HEK293 (cell line): ENCODE results near the gene TIAM1.

ENCODE experiments used
- CTCF ChIA-PET: fragments of 350-600 bp; formaldehyde crosslinking; extraction: SDS; loops from one replicate; lab custom pipeline; 2021; ENCODE audit warnings: antibody characterized with exemption; lab: Yijun Ruan, JAX
- POLR2A ChIA-PET: fragments of 300-600 bp; formaldehyde crosslinking; extraction: SDS; loops from one replicate; lab custom pipeline; 2020; ENCODE audit warnings: antibody characterized with exemption, inconsistent platforms; lab: Yijun Ruan, JAX
- H3K27ac ChIP-seq: fragments of 200-500 bp; sonication (Bioruptor generic); 2 replicates; pipeline ENCODE4 v1.5.1; 2014; ENCODE audit warnings: low read depth, low read length, control low read depth, inconsistent platforms; ENCODE audit errors: extremely low read depth
- H3K36me3 ChIP-seq, 2 experiments: fragments of 200-500 bp in 1 of 2; sonication (Bioruptor generic) in 1 of 2; 1 replicate in 1 of 2; 2 replicates in 1 of 2; pipeline ENCODE4 v1.5.1; 2014 to 2017; ENCODE audit warnings: inconsistent platforms in 2 of 2, low read length in 2 of 2; ENCODE audit not compliant: control insufficient read depth in 2 of 2, insufficient read depth in 1 of 2
- H3K4me1 ChIP-seq: fragments of 200-500 bp; sonication (Bioruptor generic); 2 replicates; pipeline ENCODE4 v1.5.1; 2014; ENCODE audit warnings: mild to moderate bottlenecking, low read length, inconsistent platforms; ENCODE audit not compliant: control insufficient read depth, insufficient read depth
- H3K4me3 ChIP-seq: 2 replicates; pipeline ENCODE4 v1.5.1; 2011; ENCODE audit warnings: low read depth, mild to moderate bottlenecking, control low read depth, low read length, moderate library complexity
- H3K9me3 ChIP-seq: fragments of 200-500 bp; sonication (Bioruptor generic); 2 replicates; pipeline ENCODE4 v1.5.1; 2014; ENCODE audit warnings: low read depth, low read length, inconsistent platforms; ENCODE audit not compliant: control insufficient read depth, insufficient read depth
- GLIS2 ChIP-seq: fragments of 450-650 bp; formaldehyde crosslinking; IDR thresholded peaks from 2 replicates; pipeline ENCODE4 v1.5.1; 2016; ENCODE audit warnings: missing biosample characterization, missing genetic modification characterization
- HOXD13 ChIP-seq: sonication (generic); formaldehyde crosslinking; IDR thresholded peaks from 2 replicates; pipeline ENCODE4 v1.8.0; 2022; ENCODE audit warnings: missing genetic modification reagents, borderline replicate concordance
- KLF17 ChIP-seq: fragments of 450-650 bp; formaldehyde crosslinking; IDR thresholded peaks from 2 replicates; pipeline ENCODE4 v1.5.1; 2016; ENCODE audit warnings: missing biosample characterization, missing genetic modification characterization
- MYNN ChIP-seq: fragments of 450-650 bp; formaldehyde crosslinking; IDR thresholded peaks from 2 replicates; pipeline ENCODE4 v1.5.1; 2016; ENCODE audit warnings: missing biosample characterization, missing genetic modification characterization, borderline replicate concordance
- OSR2 ChIP-seq: fragments of 450-650 bp; formaldehyde crosslinking; IDR thresholded peaks from 2 replicates; pipeline ENCODE4 v1.5.1; 2016; ENCODE audit warnings: missing biosample characterization, missing genetic modification characterization
- PRDM1 ChIP-seq: fragments of 450-650 bp; formaldehyde crosslinking; IDR thresholded peaks from 2 replicates; pipeline ENCODE4; 2016; ENCODE audit warnings: missing biosample characterization, missing genetic modification characterization
- SCRT2 ChIP-seq: fragments of 450-650 bp; formaldehyde crosslinking; IDR thresholded peaks from 2 replicates; pipeline ENCODE4 v1.5.1; 2016; ENCODE audit warnings: missing biosample characterization, missing genetic modification characterization
- ZBTB17 ChIP-seq: fragments of 450-650 bp; formaldehyde crosslinking; IDR thresholded peaks from 2 replicates; pipeline ENCODE4 v1.5.1; 2016; ENCODE audit warnings: missing biosample characterization, missing genetic modification characterization
- ZBTB7A ChIP-seq: fragments of 450-650 bp; formaldehyde crosslinking; IDR thresholded peaks from 2 replicates; pipeline ENCODE4 v1.5.1; 2016; ENCODE audit warnings: low read depth, missing biosample characterization, missing genetic modification characterization
- ZNF10 ChIP-seq: fragments of 450-650 bp; formaldehyde crosslinking; IDR thresholded peaks from 2 replicates; pipeline ENCODE4 v1.5.1; 2017; ENCODE audit warnings: missing biosample characterization, missing genetic modification characterization
- ZNF169 ChIP-seq: fragments of 450-650 bp; formaldehyde crosslinking; IDR thresholded peaks from 2 replicates; pipeline ENCODE4 v1.5.1; 2016; ENCODE audit warnings: missing biosample characterization, missing genetic modification characterization
- ZNF2 ChIP-seq: fragments of 450-650 bp; formaldehyde crosslinking; IDR thresholded peaks from 2 replicates; pipeline ENCODE4 v1.5.1; 2016; ENCODE audit warnings: missing biosample characterization, missing genetic modification characterization
- ZNF214 ChIP-seq: fragments of 450-650 bp; formaldehyde crosslinking; IDR thresholded peaks from 2 replicates; pipeline ENCODE4 v1.5.1; 2017; ENCODE audit warnings: missing biosample characterization, mild to moderate bottlenecking, missing genetic modification characterization, borderline replicate concordance
- ZNF549 ChIP-seq: fragments of 450-650 bp; IDR thresholded peaks from 2 replicates; pipeline ENCODE4 v1.5.1; 2018; ENCODE audit warnings: missing biosample characterization, missing genetic modification characterization, mild to moderate bottlenecking, inconsistent platforms, moderate library complexity
- ZNF560 ChIP-seq: fragments of 450-650 bp; formaldehyde crosslinking; IDR thresholded peaks from 2 replicates; pipeline ENCODE4 v1.5.1; 2017; ENCODE audit warnings: missing biosample characterization, missing genetic modification characterization, borderline replicate concordance
- ZNF600 ChIP-seq: fragments of 450-650 bp; formaldehyde crosslinking; IDR thresholded peaks from 2 replicates; pipeline ENCODE4 v1.5.1; 2016; ENCODE audit warnings: missing biosample characterization, missing genetic modification characterization
- ZNF621 ChIP-seq: fragments of 450-650 bp; formaldehyde crosslinking; IDR thresholded peaks from 2 replicates; pipeline ENCODE4 v1.5.1; 2017; ENCODE audit warnings: missing biosample characterization, missing genetic modification characterization
- ZNF623 ChIP-seq: fragments of 450-650 bp; formaldehyde crosslinking; IDR thresholded peaks from 2 replicates; pipeline ENCODE4 v1.5.1; 2016; ENCODE audit warnings: missing biosample characterization, missing genetic modification characterization
- ZNF624 ChIP-seq: fragments of 450-650 bp; formaldehyde crosslinking; IDR thresholded peaks from 2 replicates; pipeline ENCODE4 v1.5.1; 2017; ENCODE audit warnings: missing biosample characterization, missing genetic modification characterization
- ZNF843 ChIP-seq: fragments of 450-650 bp; formaldehyde crosslinking; IDR thresholded peaks from 2 replicates; pipeline ENCODE4 v1.5.1; 2016; ENCODE audit warnings: missing biosample characterization, missing genetic modification characterization
- TF ChIP-seq, protein P1 (sequence below): fragments of 450-650 bp; formaldehyde crosslinking; IDR thresholded peaks from 2 replicates; pipeline ENCODE4 v1.5.1; 2017; ENCODE audit warnings: missing biosample characterization, missing genetic modification characterization

Gene TIAM1

DNA sequence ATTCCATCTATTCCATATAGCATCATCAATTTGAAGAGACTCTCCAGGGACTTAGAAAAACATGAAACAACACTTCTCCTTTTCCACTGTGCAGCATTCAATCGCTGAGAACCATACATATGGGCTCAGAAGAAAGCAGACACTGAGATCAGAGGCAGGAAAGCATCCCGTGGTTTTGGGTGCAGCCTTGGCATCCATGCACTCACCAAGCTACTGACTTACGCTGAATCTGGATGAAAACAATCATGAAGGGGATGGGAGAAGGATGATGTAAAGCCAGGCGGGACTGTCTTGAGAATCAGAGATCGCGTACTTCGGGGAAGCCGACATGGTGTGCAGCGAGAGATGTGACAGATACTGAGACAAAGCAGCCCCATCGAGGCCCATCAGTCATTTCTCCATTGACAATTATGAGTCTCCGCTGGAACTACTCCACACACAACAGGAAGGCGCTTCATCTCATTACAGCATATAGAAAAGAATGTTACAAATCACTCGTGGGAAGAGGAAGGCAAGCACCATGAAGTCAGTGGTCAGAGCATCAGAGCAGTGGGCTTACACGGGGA is 2.3 kb upstream of the TIAM1 start:
- Histone ChIP-seq H3K36me3 (no peaks in the 10 kb centered on the region), H3K27ac (no peak overlapping the region), H3K9me3 (no peaks in the 10 kb centered on the region), H3K4me1 (peaks cover 16% of the 10 kb centered on the region; the same call in 1 of the 2 replicates), H3K4me3 (no peak overlapping the region)
- TF ChIP-seq ZNF549 (tag by site-specific recombination) (no peak), OSR2 (tag by site-specific recombination) (peak; percentile 11; the same call in 1 of the 2 replicates), ZNF2 (peak; percentile 64; the same call in 1 of the 2 replicates)
- POLR2A ChIA-PET: no interaction called here
- CTCF ChIA-PET: interaction anchor here (0.6 to 4.5 kb wide), 19 partner anchors 11 to 857 kb away, joined by 3 to 39 read pairs (median 3); no protein-coding TSS in a partner anchor

- no peaks in the 10 kb centered on the region for H3K36me3 ChIP-seq
- H3K4me1 ChIP-seq: peaks cover 13% of the 10 kb centered on the region; the same call in 1 of the 2 replicates
- no peak overlapping the region for H3K4me3 ChIP-seq
- ChIA-PET POLR2A (no interaction called here), CTCF (interaction anchor here (0.6 to 4.5 kb wide), 3 partner anchors 75 to 1693 kb away, joined by 3 to 39 read pairs (median 3); no protein-coding TSS in a partner anchor)
- no peak for TF ChIP-seq GLIS2 (tag by site-specific recombination)
- no peak for TF ChIP-seq ZNF169 (tag by site-specific recombination)
- no peak for TF ChIP-seq PRDM1 (tag by site-specific recombination)
- TF ChIP-seq, protein P1, sequence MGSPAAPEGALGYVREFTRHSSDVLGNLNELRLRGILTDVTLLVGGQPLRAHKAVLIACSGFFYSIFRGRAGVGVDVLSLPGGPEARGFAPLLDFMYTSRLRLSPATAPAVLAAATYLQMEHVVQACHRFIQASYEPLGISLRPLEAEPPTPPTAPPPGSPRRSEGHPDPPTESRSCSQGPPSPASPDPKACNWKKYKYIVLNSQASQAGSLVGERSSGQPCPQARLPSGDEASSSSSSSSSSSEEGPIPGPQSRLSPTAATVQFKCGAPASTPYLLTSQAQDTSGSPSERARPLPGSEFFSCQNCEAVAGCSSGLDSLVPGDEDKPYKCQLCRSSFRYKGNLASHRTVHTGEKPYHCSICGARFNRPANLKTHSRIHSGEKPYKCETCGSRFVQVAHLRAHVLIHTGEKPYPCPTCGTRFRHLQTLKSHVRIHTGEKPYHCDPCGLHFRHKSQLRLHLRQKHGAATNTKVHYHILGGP (tag by site-specific recombination): no peak
- no peak for TF ChIP-seq MYNN (tag by site-specific recombination)
- TF ChIP-seq HOXD13 (CRISPR knock-in tag): no peak
- no peak for TF ChIP-seq ZNF624
- TF ChIP-seq ZNF214: no peak
- TF ChIP-seq OSR2 (tag by site-specific recombination): no peak
- no peak for TF ChIP-seq ZNF560
- TF ChIP-seq KLF17 (tag by site-specific recombination): no peak
- no peak overlapping the region for H3K27ac ChIP-seq
- H3K9me3 ChIP-seq: no peaks in the 10 kb centered on the region
These were observed 1.1 kb upstream of the TIAM1 start for GRCh38 chr21:31345136-31345535.

DNA sequence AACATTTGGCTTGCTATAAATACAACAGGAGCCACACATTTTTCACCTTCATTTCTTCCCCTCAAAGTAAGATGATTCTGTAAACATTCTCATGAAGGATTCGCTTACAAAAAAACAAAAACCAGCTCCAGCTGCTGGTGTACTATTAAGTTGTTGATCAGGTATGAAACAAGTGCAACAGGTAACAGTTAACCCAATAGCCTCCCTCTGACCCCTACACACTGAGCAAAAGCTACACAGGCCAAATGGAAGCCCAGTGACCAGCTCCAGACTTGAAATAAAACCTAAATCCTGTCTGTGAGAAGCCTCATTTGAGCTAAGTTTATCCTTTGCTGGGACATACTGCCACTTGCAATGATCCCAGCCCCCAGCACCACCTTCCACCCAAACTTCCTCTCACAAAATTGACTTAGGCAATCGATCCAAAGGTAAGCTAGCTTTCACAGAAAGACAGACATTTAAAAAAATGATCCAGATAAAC is 991 bp downstream of the TIAM1 start:
- POLR2A ChIA-PET: interaction anchor here (0.5 to 2.2 kb wide), 4 partner anchors 59 to 228 kb away, joined by 3 to 14 read pairs (median 3); no protein-coding TSS in a partner anchor
- TF ChIP-seq ZNF600 (no peak), SCRT2 (tag by site-specific recombination) (peak; percentile 88), ZNF843 (tag by site-specific recombination) (no peak), ZBTB17 (no peak), ZNF621 (no peak), ZNF10 (tag by site-specific recombination) (no peak), ZNF623 (no peak), ZBTB7A (tag by site-specific recombination) (no peak)
- CTCF ChIA-PET: interaction anchor here (0.7 to 1.9 kb wide), 6 partner anchors 10 to 238 kb away, joined by 3 to 9 read pairs (median 4); no protein-coding TSS in a partner anchor
- H3K27ac ChIP-seq: peak overlapping the region; percentile 7; the same call in 1 of the 2 replicates
- peak overlapping the region; percentile 63 for H3K4me3 ChIP-seq
- peaks cover 0 to 7% of the 10 kb centered on the region in 2 experiments; a peak in 1 of 3 replicates for H3K36me3 ChIP-seq
- H3K9me3 ChIP-seq: no peaks in the 10 kb centered on the region
- H3K4me1 ChIP-seq: peaks cover 13% of the 10 kb centered on the region; the same call in 1 of the 2 replicates
